ENCODE results near the gene SDSL.

DNA sequence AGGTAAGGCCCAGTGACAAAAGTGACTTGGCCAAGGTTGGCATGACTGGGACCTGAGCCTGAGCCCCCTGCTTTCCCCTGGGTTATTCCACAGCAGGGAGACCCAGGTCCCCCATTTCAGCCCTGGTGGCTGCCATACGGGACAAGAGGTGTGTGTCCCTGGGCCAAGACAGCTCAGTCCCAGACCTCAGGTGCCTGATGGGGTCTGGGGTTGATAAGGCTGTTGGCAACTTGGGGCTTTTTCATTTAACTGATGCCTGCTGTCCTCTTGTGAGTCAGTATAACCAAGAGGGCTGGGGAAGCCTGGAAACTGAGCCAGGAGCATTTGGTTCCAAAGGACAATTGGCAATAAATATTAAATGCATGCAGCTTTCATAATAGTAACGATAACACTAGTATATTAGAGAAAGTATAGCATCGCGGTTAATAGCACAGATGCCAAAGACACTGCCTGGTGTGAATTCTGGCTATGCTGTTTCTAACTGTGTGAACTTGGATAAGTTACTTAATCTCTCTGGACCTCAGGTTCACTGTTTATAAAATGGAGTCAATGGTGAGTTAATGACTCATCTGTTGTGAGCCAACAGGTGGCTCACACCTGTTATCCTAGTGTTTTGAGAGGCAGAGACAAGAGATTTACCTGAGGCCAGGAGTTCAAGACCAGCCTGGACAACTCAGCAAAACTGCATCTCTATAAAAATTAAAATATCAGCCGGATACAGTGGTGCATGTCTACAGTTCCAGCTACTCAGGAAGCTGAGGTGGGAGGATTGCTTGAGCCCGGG is 898 bp downstream of the SDSL start:
- no peak for TF ChIP-seq POLR2A (IDR thresholded peaks at IDR 0.05)
- TF ChIP-seq, protein P1, sequence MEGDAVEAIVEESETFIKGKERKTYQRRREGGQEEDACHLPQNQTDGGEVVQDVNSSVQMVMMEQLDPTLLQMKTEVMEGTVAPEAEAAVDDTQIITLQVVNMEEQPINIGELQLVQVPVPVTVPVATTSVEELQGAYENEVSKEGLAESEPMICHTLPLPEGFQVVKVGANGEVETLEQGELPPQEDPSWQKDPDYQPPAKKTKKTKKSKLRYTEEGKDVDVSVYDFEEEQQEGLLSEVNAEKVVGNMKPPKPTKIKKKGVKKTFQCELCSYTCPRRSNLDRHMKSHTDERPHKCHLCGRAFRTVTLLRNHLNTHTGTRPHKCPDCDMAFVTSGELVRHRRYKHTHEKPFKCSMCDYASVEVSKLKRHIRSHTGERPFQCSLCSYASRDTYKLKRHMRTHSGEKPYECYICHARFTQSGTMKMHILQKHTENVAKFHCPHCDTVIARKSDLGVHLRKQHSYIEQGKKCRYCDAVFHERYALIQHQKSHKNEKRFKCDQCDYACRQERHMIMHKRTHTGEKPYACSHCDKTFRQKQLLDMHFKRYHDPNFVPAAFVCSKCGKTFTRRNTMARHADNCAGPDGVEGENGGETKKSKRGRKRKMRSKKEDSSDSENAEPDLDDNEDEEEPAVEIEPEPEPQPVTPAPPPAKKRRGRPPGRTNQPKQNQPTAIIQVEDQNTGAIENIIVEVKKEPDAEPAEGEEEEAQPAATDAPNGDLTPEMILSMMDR (IDR thresholded peaks at IDR 0.05): no peak
